PC-3 (cell line): ENCODE results near the gene TMTC1. TPM values are rescaled to one million over a fixed set of nuclear protein-coding genes. Genes with fewer than 3 reads are reported as not detected.

Source experiments
- ATAC-seq: fragments of 200-7000 bp; cut with Tn5 transposase; 2 replicates; pipeline ENCODE4 v1.9.1; 2020; ENCODE audit warnings: mild to moderate bottlenecking, moderate library complexity
- BruUV-seq: library from RNA; stranded (reverse); fragments of 400-500 nt; replicated peaks from 2 replicates; lab custom pipeline; 2021; lab: Mats Ljungman, UMichigan
- CTCF ChIA-PET: fragments of 300-600 bp; sonication (Branson Sonifier 250); formaldehyde crosslinking; loops from one replicate; lab custom pipeline; 2022; ENCODE audit warnings: antibody characterized with exemption; lab: Charles Lee
- POLR2A ChIA-PET: fragments of 300-600 bp; sonication (Branson Sonifier 250); formaldehyde crosslinking; loops from one replicate; lab custom pipeline; 2022; ENCODE audit warnings: antibody characterized with exemption; ENCODE audit not compliant: unreplicated experiment; lab: Charles Lee
- DNase-seq: peaks from one replicate; pipeline ENCODE4 v3.0.0-alpha.2; 2015
- H2AFZ ChIP-seq: fragments of 300-600 bp; sonication (generic); 2 replicates; pipeline ENCODE4 v1.6.0; 2016; ENCODE audit warnings: antibody characterized with exemption, low read length
- H3F3A ChIP-seq: fragments of 300-600 bp; sonication (generic); one replicate; pipeline ENCODE4 v1.6.0; 2017; ENCODE audit warnings: antibody characterized with exemption, low read length, control low read depth, mild to moderate bottlenecking; ENCODE audit not compliant: unreplicated experiment
- H3K27ac ChIP-seq: fragments of 300-600 bp; sonication (generic); 2 replicates; pipeline ENCODE4 v1.5.1; 2016; ENCODE audit warnings: mild to moderate bottlenecking, low read length
- H3K27me3 ChIP-seq: fragments of 300-600 bp; sonication (generic); 2 replicates; pipeline ENCODE4 v1.6.1; 2016; ENCODE audit warnings: low read length, mixed read lengths
- H3K36me3 ChIP-seq: fragments of 300-600 bp; sonication (generic); 2 replicates; pipeline ENCODE4 v1.6.1; 2016; ENCODE audit warnings: low read depth, mixed run types, low read length, mixed read lengths
- H3K4me1 ChIP-seq: fragments of 300-600 bp; sonication (generic); 2 replicates; pipeline ENCODE4 v1.5.1; 2016; ENCODE audit warnings: low read length; ENCODE audit not compliant: insufficient read depth
- H3K4me2 ChIP-seq: fragments of 300-600 bp; sonication (generic); 2 replicates; pipeline ENCODE4 v1.6.0; 2016; ENCODE audit warnings: low read length
- H3K4me3 ChIP-seq: fragments of 300-600 bp; sonication (generic); 2 replicates; pipeline ENCODE4 v1.5.1; 2016; ENCODE audit warnings: mild to moderate bottlenecking, low read length, mixed read lengths
- H3K79me2 ChIP-seq: fragments of 300-600 bp; sonication (generic); 2 replicates; pipeline ENCODE4 v1.6.1; 2017; ENCODE audit warnings: low read length, mixed read lengths
- H3K9ac ChIP-seq: fragments of 300-600 bp; sonication (generic); 2 replicates; pipeline ENCODE4 v1.6.0; 2016; ENCODE audit warnings: mild to moderate bottlenecking, low read length
- H3K9me2 ChIP-seq: fragments of 300-600 bp; sonication (generic); replicated peaks from 2 replicates; pipeline ENCODE4 v1.6.1; 2016; ENCODE audit warnings: mixed run types, low read length, mixed read lengths
- H3K9me3 ChIP-seq: fragments of 300-600 bp; sonication (generic); 2 replicates; pipeline ENCODE4 v1.6.1; 2016; ENCODE audit warnings: low read length, mixed read lengths
- H4K20me1 ChIP-seq: fragments of 300-600 bp; sonication (generic); 2 replicates; pipeline ENCODE4 v1.6.1; 2016; ENCODE audit warnings: low read length, mixed read lengths
- EZH2 ChIP-seq: fragments of 300-600 bp; sonication (generic); IDR thresholded peaks from one replicate; pipeline ENCODE4 v1.6.1; 2017; ENCODE audit warnings: antibody characterized with exemption, mild to moderate bottlenecking, low read length; ENCODE audit not compliant: unreplicated experiment
- EZH2phosphoT487 ChIP-seq: fragments of 300-600 bp; sonication (generic); IDR thresholded peaks from 2 replicates; pipeline ENCODE4 v1.6.1; 2018; ENCODE audit warnings: mild to moderate bottlenecking, antibody characterized with exemption, low read length, borderline replicate concordance
- intact Hi-C: fragments of 100-400 bp; cut with micrococcal nuclease; formaldehyde crosslinking; loops from 2 replicates; pipeline ENCODE4 v1.9.0; 2023
- total RNA-seq: library from RNA; depleted of rRNA; stranded (reverse); fragments of >200 nt; gene quantifications from 2 replicates; pipeline ENCODE4 v1.2.3, GENCODE V29; 2014
- TF ChIP-seq, protein P1 (sequence below): fragments of 300-600 bp; sonication (generic); conservative IDR thresholded peaks from 2 replicates; pipeline ENCODE4 v1.5.1; 2017; ENCODE audit warnings: antibody characterized with exemption, low read depth, mild to moderate bottlenecking, low read length

TMTC1 gene
- total RNA-seq, 1 experiment from 2014 or later, result 5.8 TPM

DNA sequence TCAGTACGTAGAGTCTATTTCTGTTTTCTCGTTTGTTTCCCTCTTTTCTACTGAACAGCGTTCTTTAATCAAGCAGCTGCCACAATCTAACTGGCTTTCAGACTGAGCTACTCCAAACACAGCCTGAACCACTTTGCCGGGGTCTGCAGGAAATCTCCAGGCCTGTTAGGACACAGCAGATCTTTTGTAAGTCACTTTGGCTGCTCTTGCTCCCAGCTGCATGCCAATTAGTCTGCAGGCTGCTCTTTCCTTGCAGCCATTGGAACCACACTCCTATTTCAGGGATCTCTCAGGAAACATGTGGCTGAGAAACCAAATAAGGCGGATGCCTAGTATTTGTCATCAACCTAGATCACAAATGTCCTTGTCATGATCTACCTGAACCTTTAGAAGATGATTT, 73.6 kb downstream of the TMTC1 start:
- Histone ChIP-seq H2AFZ (no peak overlapping the region), H3F3A (no peaks in the 10 kb centered on the region), H3K4me1 (no peaks in the 10 kb centered on the region), H4K20me1 (no peaks in the 10 kb centered on the region), H3K27ac (no peak overlapping the region), H3K36me3 (no peaks in the 10 kb centered on the region), H3K9ac (no peak overlapping the region), H3K79me2 (no peaks in the 10 kb centered on the region), H3K4me3 (no peak overlapping the region), H3K27me3 (peaks cover 15% of the 10 kb centered on the region), H3K9me2 (no peaks in the 10 kb centered on the region), H3K9me3 (no peaks in the 10 kb centered on the region), H3K4me2 (no peak overlapping the region)
- DNase-seq (no peak), ATAC-seq (no peak)
- TF ChIP-seq, protein P1, sequence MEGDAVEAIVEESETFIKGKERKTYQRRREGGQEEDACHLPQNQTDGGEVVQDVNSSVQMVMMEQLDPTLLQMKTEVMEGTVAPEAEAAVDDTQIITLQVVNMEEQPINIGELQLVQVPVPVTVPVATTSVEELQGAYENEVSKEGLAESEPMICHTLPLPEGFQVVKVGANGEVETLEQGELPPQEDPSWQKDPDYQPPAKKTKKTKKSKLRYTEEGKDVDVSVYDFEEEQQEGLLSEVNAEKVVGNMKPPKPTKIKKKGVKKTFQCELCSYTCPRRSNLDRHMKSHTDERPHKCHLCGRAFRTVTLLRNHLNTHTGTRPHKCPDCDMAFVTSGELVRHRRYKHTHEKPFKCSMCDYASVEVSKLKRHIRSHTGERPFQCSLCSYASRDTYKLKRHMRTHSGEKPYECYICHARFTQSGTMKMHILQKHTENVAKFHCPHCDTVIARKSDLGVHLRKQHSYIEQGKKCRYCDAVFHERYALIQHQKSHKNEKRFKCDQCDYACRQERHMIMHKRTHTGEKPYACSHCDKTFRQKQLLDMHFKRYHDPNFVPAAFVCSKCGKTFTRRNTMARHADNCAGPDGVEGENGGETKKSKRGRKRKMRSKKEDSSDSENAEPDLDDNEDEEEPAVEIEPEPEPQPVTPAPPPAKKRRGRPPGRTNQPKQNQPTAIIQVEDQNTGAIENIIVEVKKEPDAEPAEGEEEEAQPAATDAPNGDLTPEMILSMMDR, result no peak
- TF ChIP-seq EZH2, result no peak
- no peak for TF ChIP-seq EZH2phosphoT487
- no TSS peak for BruUV-seq
- CTCF ChIA-PET, result no interaction called here
- intact Hi-C loops, result no loop called here
- POLR2A ChIA-PET, result no interaction called here

DNA sequence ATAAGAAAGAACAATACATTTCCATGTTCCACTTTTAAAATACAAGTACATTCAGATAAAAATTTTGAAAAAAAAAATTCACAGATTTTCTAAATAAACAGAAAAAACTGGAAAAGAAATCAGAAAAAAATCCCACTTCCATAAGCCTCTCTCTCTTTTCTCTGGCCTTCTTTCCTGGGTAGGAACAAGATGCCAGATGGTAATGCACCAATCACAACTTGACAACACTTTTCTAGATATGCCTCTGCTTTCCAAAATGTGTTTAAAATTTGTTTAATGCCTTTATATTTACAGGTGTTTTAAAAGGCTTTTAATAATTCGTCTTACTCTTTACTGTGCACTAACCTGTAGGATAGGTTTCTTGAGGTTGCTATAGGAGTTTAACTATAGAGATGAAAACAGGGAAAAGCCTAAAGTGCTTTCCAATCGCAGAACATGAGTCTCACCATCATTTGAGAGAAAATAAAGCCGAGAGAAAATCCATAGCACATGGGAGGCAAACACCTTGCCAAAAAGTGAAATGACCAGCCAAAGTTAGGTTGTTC, 74.2 kb downstream of the TMTC1 start:
- H3K4me1 ChIP-seq, result no peaks in the 10 kb centered on the region
- no peaks in the 10 kb centered on the region for H3F3A ChIP-seq
- H2AFZ ChIP-seq, result no peak overlapping the region
- no peak for ATAC-seq
- no peak overlapping the region for H3K4me2 ChIP-seq
- H3K9ac ChIP-seq, result no peak overlapping the region
- DNase-seq, result no peak
- no peaks in the 10 kb centered on the region for H3K9me3 ChIP-seq
- H3K9me2 ChIP-seq, result no peaks in the 10 kb centered on the region
- ChIA-PET CTCF (no interaction called here), POLR2A (interaction anchor here (0.5 kb wide), 1 partner anchor 30 kb away, joined by 9 read pairs; no protein-coding TSS in a partner anchor)
- H3K27ac ChIP-seq, result no peak overlapping the region
- no peaks in the 10 kb centered on the region for H3K36me3 ChIP-seq
- no peaks in the 10 kb centered on the region for H4K20me1 ChIP-seq
- no peak overlapping the region for H3K4me3 ChIP-seq
- H3K27me3 ChIP-seq, result peaks cover 15% of the 10 kb centered on the region
- TF ChIP-seq, protein P1, result no peak
- no peak for TF ChIP-seq EZH2phosphoT487
- TF ChIP-seq EZH2, result no peak
- no peaks in the 10 kb centered on the region for H3K79me2 ChIP-seq
- BruUV-seq, result no TSS peak
- intact Hi-C loops, result no loop called here

DNA sequence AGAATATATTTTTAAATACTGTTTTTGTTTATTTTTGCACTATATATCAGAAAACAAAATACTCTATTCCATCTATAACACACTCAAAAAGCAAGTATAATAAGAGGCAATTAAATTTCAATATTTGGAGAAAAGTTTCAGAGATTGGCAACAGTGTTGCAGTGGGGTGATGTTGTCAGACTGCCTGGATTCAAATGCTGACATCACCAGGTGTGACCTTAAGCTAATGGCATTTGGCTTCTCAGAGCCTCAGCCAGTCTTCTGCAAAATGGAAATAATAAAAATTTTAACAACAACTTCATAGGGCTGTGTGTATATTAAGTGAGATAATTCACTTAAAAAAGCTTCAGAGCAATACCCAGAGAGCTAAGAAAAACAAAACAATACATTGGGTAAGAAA, 74.7 kb downstream of the TMTC1 start:
- BruUV-seq, result no TSS peak

More for the DNA sequence above, 74.7 kb downstream of the TMTC1 start:
- H3K9ac ChIP-seq, result no peak overlapping the region
- DNase-seq, result no peak
- H3K4me3 ChIP-seq, result no peak overlapping the region
- POLR2A ChIA-PET, result interaction anchor here (0.5 kb wide), 1 partner anchor 30 kb away, joined by 9 read pairs; no protein-coding TSS in a partner anchor
- no peaks in the 10 kb centered on the region for H3K9me2 ChIP-seq
- CTCF ChIA-PET, result no interaction called here
- no peak for ATAC-seq
- no peaks in the 10 kb centered on the region for H3K36me3 ChIP-seq
- H3K27ac ChIP-seq, result no peak overlapping the region
- TF ChIP-seq, protein P1, result no peak
- TF ChIP-seq EZH2phosphoT487, result no peak
- TF ChIP-seq EZH2, result no peak
- no peaks in the 10 kb centered on the region for H3F3A ChIP-seq
- H4K20me1 ChIP-seq, result no peaks in the 10 kb centered on the region
- no peaks in the 10 kb centered on the region for H3K4me1 ChIP-seq
- no peak overlapping the region for H2AFZ ChIP-seq
- no peak overlapping the region for H3K4me2 ChIP-seq
- H3K27me3 ChIP-seq, result peaks cover 15% of the 10 kb centered on the region
- no peaks in the 10 kb centered on the region for H3K79me2 ChIP-seq
- intact Hi-C loops, result no loop called here
- H3K9me3 ChIP-seq, result no peaks in the 10 kb centered on the region
